NB4 (cell line): ENCODE data around the gene TSHZ2.
"Not testable (repeated sequence)": the region's sequence is repeated elsewhere in the genome, so short reads cannot be mapped to it uniquely, and the experiment has no call there.

Experiments used
- DNase-seq: peaks from one replicate; pipeline ENCODE4 v3.0.0; 2010; ENCODE audit warnings: low read depth
- H3K4me3 ChIP-seq: one replicate; pipeline ENCODE4 v1.5.1; 2011; ENCODE audit warnings: mild to moderate bottlenecking, low read depth, low read length, moderate library complexity
- MAX ChIP-seq: IDR thresholded peaks from 2 replicates; pipeline ENCODE4 v1.6.1; 2011; ENCODE audit warnings: low read depth, low read length
- MYC ChIP-seq: IDR thresholded peaks from 2 replicates; pipeline ENCODE4 v1.6.1; 2011; ENCODE audit warnings: low read depth, low read length
- POLR2A ChIP-seq: IDR thresholded peaks from 2 replicates; pipeline ENCODE4 v1.6.1; 2011; ENCODE audit warnings: mild to moderate bottlenecking; ENCODE audit not compliant: insufficient read length; ENCODE audit errors: extremely low read depth
- TF ChIP-seq, protein P1 (sequence below): IDR thresholded peaks from one replicate; pipeline ENCODE4 v1.5.1; 2012; ENCODE audit warnings: low read depth, low read length

The TSHZ2 gene

GRCh38 chr20:53454675-53455276 is 482.6 kb downstream of the TSHZ2 start:
- TF ChIP-seq MYC (no peak), MAX (no peak), POLR2A (no peak)
- TF ChIP-seq, protein P1, sequence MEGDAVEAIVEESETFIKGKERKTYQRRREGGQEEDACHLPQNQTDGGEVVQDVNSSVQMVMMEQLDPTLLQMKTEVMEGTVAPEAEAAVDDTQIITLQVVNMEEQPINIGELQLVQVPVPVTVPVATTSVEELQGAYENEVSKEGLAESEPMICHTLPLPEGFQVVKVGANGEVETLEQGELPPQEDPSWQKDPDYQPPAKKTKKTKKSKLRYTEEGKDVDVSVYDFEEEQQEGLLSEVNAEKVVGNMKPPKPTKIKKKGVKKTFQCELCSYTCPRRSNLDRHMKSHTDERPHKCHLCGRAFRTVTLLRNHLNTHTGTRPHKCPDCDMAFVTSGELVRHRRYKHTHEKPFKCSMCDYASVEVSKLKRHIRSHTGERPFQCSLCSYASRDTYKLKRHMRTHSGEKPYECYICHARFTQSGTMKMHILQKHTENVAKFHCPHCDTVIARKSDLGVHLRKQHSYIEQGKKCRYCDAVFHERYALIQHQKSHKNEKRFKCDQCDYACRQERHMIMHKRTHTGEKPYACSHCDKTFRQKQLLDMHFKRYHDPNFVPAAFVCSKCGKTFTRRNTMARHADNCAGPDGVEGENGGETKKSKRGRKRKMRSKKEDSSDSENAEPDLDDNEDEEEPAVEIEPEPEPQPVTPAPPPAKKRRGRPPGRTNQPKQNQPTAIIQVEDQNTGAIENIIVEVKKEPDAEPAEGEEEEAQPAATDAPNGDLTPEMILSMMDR, result no peak
- H3K4me3 ChIP-seq, result no peak overlapping the region
- DNase-seq, result no peak

- H3K4me3 ChIP-seq, result no peak overlapping the region
- DNase-seq, result no peak
- TF ChIP-seq MYC (no peak), POLR2A (no peak), MAX (no peak)
- TF ChIP-seq, protein P1, result no peak
These were observed 491.2 kb downstream of the TSHZ2 start for GRCh38 chr20:53463101-53463972.

- TF ChIP-seq POLR2A, result no peak
- TF ChIP-seq, protein P1, result no peak
- TF ChIP-seq MAX, result no peak
- no peak for TF ChIP-seq MYC
- no peak for DNase-seq
- H3K4me3 ChIP-seq, result no peak overlapping the region
These were observed 494.1 kb downstream of the TSHZ2 start for GRCh38 chr20:53466279-53466678.

DNA sequence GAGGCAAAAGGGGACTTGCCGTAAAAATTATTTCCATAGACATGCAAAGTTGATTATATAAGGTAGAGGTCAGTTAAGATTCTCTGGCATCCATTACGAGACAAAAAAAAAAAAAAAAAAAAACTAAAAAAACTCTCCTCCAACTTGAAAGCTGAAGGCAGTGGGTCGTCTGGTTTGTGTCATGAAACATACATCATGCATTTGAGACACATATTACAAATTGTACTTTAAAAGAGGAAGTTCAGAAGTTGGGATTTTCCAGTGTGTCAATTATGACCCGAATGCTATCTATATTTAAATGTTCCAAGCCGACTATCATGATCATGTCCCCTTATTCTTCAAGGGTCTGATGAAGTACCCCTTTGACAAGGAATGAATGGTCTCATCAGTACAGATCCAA is 496.4 kb downstream of the TSHZ2 start:
- DNase-seq, result no peak
- TF ChIP-seq MAX (no peak), MYC (no peak), POLR2A (no peak)
- TF ChIP-seq, protein P1, result no peak
- H3K4me3 ChIP-seq, result no peak overlapping the region

GRCh38 chr20:53472859-53473258 is 500.7 kb downstream of the TSHZ2 start:
- H3K4me3 ChIP-seq, DNase-seq: not testable (repeated sequence)

DNA sequence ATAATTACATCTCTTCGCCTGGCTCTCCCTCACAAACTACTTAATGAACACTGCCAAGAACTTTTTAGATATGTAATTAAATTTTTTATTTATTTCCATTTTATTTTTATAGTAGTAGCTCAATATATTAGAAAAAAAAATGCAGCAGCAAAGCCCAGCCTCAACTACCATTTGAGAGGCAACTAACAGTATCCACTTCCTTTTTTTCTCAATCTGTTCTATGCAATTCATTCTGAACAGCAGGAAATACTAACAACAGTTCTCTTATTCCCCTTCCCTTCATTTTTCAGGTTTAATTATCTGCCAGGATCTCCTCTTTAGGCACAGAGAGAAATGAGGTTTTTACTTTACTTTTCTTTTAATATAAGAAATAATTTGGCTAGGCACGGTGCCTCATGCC is 508.8 kb downstream of the TSHZ2 start:
- TF ChIP-seq MAX (no peak), MYC (no peak), POLR2A (no peak)
- TF ChIP-seq, protein P1, result no peak
- DNase-seq, result no peak

More for the DNA sequence above, 508.8 kb downstream of the TSHZ2 start:
- no peak overlapping the region for H3K4me3 ChIP-seq
